ENCODE data around the gene HRK.
A peak's percentile ranks its signal among the peaks of the same experiment; 100 is the strongest.

HRK gene

GRCh38 chr12:116864371-116865160 lies 16.7 kb downstream of the HRK start:
- DNase-seq (ENCODE audit: low read depth): peak; percentile 66

GRCh38 chr12:116863275-116863767 lies 17.9 kb downstream of the HRK start:
- no peak for DNase-seq (ENCODE audit: low read depth)

GRCh38 chr12:116862167-116862566 lies 19.1 kb downstream of the HRK start:
- DNase-seq (ENCODE audit: low read depth): no peak

- DNase-seq (ENCODE audit: low read depth): peak; percentile 49
Measured at GRCh38 chr12:116861320-116861719, 19.9 kb downstream of the HRK start.

- no peak for DNase-seq (ENCODE audit: low read depth)
Measured at GRCh38 chr12:116860263-116860662, 21.0 kb downstream of the HRK start.

- no peak for DNase-seq (ENCODE audit: low read depth)
Measured at GRCh38 chr12:116859079-116859478, 22.2 kb downstream of the HRK start.

GRCh38 chr12:116856729-116857128 lies 24.5 kb downstream of the HRK start:
- DNase-seq (ENCODE audit: low read depth): no peak

GRCh38 chr12:116855744-116856470 lies 25.3 kb downstream of the HRK start:
- DNase-seq (ENCODE audit: low read depth): no peak

GRCh38 chr12:116853507-116853906 lies 27.7 kb downstream of the HRK start:
- DNase-seq (ENCODE audit: low read depth): no peak

GRCh38 chr12:116852303-116852702 lies 28.9 kb downstream of the HRK start:
- DNase-seq (ENCODE audit: low read depth): no peak

- DNase-seq (ENCODE audit: low read depth): no peak
Measured at GRCh38 chr12:116849216-116849615, 32.0 kb downstream of the HRK start.

GRCh38 chr12:116843085-116843484 lies 38.2 kb downstream of the HRK start:
- DNase-seq (ENCODE audit: low read depth): no peak

- DNase-seq (ENCODE audit: low read depth): no peak
Measured at GRCh38 chr12:116839287-116839830, 41.9 kb downstream of the HRK start.

GRCh38 chr12:116838365-116838764 lies 42.9 kb downstream of the HRK start:
- DNase-seq (ENCODE audit: low read depth): no peak

- no peak for DNase-seq (ENCODE audit: low read depth)
Measured at GRCh38 chr12:116837097-116837496, 44.1 kb downstream of the HRK start.

- DNase-seq (ENCODE audit: low read depth): no peak
Measured at GRCh38 chr12:116835484-116835883, 45.8 kb downstream of the HRK start.

GRCh38 chr12:116833474-116833873 lies 47.8 kb downstream of the HRK start:
- DNase-seq (ENCODE audit: low read depth): no peak

- DNase-seq (ENCODE audit: low read depth): peak; percentile 17
Measured at GRCh38 chr12:116832353-116832752, 48.9 kb downstream of the HRK start.

- no peak for DNase-seq (ENCODE audit: low read depth)
Measured at GRCh38 chr12:116827432-116827831, 53.8 kb downstream of the HRK start.

GRCh38 chr12:116821291-116821690 lies 60.0 kb downstream of the HRK start:
- DNase-seq (ENCODE audit: low read depth): no peak

GRCh38 chr12:116820064-116820656 lies 61.1 kb downstream of the HRK start:
- DNase-seq (ENCODE audit: low read depth): no peak

GRCh38 chr12:116818948-116819832 lies 62.1 kb downstream of the HRK start:
- peak; percentile 88 for DNase-seq (ENCODE audit: low read depth)

All from GM04504 (cell line).